Peyer's patch (tissue), 4 donors: Measurements from ENCODE around the gene MSN.

ENCODE experiments used
- CTCF ChIP-seq, 6 experiments: fragments of 450-650 bp in 4 of 6; fragments of 200-600 bp in 2 of 6; sonication (generic) in 1 of 6; IDR thresholded peaks; one replicate each; pipeline ENCODE4 v1.5.1; 2017 to 2019; ENCODE audit warnings: antibody characterized with exemption in 6 of 6, mild to moderate bottlenecking in 3 of 6, moderate library complexity in 1 of 6
- POLR2A ChIP-seq, 2 donors: fragments of 450-650 bp; IDR thresholded peaks; one replicate each; pipeline ENCODE4 v1.5.1; 2017; ENCODE audit warnings: antibody characterized with exemption in 2 of 2, mild to moderate bottlenecking in 2 of 2, moderate library complexity in 2 of 2

GRCh38 chrX:65702956-65703355 is 35.5 kb downstream of the MSN start:
- TF ChIP-seq CTCF (IDR thresholded peaks at IDR 0.05) (no peak), POLR2A (IDR thresholded peaks at IDR 0.05) (no peak)
